Hepatocyte (in vitro differentiated cells): Measurements from ENCODE around the gene FAM241A. TPM values are rescaled to one million over a fixed set of nuclear protein-coding genes. Genes with fewer than 3 reads are reported as not detected.

Experiments
- DNase-seq: peaks from one replicate; pipeline ENCODE4 v3.0.0-alpha.2; 2016; ENCODE audit warnings: low spot score
- H2AFZ ChIP-seq: fragments of 200-600 bp; sonication (generic); 2 replicates; pipeline ENCODE4 v1.6.0; 2016; ENCODE audit warnings: antibody characterized with exemption, mild to moderate bottlenecking
- H3K27ac ChIP-seq: fragments of 200-600 bp; sonication (generic); 2 replicates; pipeline ENCODE4 v1.5.1; 2016; ENCODE audit warnings: mild to moderate bottlenecking
- H3K27me3 ChIP-seq: fragments of 200-600 bp; sonication (generic); 2 replicates; pipeline ENCODE4 v1.6.1; 2016
- H3K36me3 ChIP-seq: fragments of 200-600 bp; sonication (generic); replicated peaks from 2 replicates; pipeline ENCODE4 v1.5.1; 2016; ENCODE audit warnings: low read depth; ENCODE audit not compliant: insufficient read depth
- H3K4me1 ChIP-seq: fragments of 200-600 bp; sonication (generic); 2 replicates; pipeline ENCODE4 v1.5.1; 2016; ENCODE audit warnings: mild to moderate bottlenecking, moderate library complexity; ENCODE audit not compliant: insufficient read depth
- H3K4me2 ChIP-seq: fragments of 200-600 bp; sonication (generic); 2 replicates; pipeline ENCODE4 v1.6.0; 2016
- H3K4me3 ChIP-seq: fragments of 200-600 bp; sonication (generic); 2 replicates; pipeline ENCODE4 v1.5.1; 2016; ENCODE audit warnings: mild to moderate bottlenecking
- H3K79me2 ChIP-seq: fragments of 200-600 bp; sonication (generic); 2 replicates; pipeline ENCODE4 v1.6.0; 2017; ENCODE audit warnings: mild to moderate bottlenecking
- H3K9me2 ChIP-seq: fragments of 200-600 bp; sonication (generic); replicated peaks from 2 replicates; pipeline ENCODE4 v1.6.0; 2017; ENCODE audit warnings: mild to moderate bottlenecking; ENCODE audit not compliant: insufficient read depth
- H3K9me3 ChIP-seq: fragments of 200-600 bp; sonication (generic); 2 replicates; pipeline ENCODE4 v1.5.1; 2016; ENCODE audit warnings: low read depth, mild to moderate bottlenecking
- H4K20me1 ChIP-seq: fragments of 200-600 bp; sonication (generic); 2 replicates; pipeline ENCODE4 v1.6.0; 2016; ENCODE audit warnings: mild to moderate bottlenecking; ENCODE audit not compliant: insufficient read depth, poor library complexity, severe bottlenecking
- CTCF ChIP-seq: fragments of 200-600 bp; sonication (generic); IDR thresholded peaks from 2 replicates; pipeline ENCODE4 v1.5.1; 2016; ENCODE audit warnings: antibody characterized with exemption, mild to moderate bottlenecking; ENCODE audit not compliant: poor library complexity
- EZH2 ChIP-seq: fragments of 200-600 bp; sonication (generic); IDR thresholded peaks from 2 replicates; pipeline ENCODE4 v1.6.1; 2016; ENCODE audit warnings: antibody characterized with exemption, mild to moderate bottlenecking, borderline replicate concordance
- EZH2phosphoT487 ChIP-seq: fragments of 200-600 bp; sonication (generic); IDR thresholded peaks from one replicate; pipeline ENCODE4 v1.6.1; 2018; ENCODE audit warnings: antibody characterized with exemption, mild to moderate bottlenecking, low read depth, moderate library complexity; ENCODE audit not compliant: unreplicated experiment, severe bottlenecking
- WGBS: methylation state at CpG from one replicate; pipeline ENCODE4 v1.1.6; 2016; ENCODE audit warnings: low lambda C conversion rate; ENCODE audit errors: missing lambda C conversion rate; 5-methylcytosine and 5-hydroxymethylcytosine counted together
- polyA plus RNA-seq: library from polyadenylated mRNA; unstranded; fragments of >200 nt; fragmentation: Nextera tagmentation; extraction: Ambion mirVana; gene quantifications from 2 replicates; pipeline ENCODE4 v1.2.1, GENCODE V29; 2016
- total RNA-seq: library from RNA; depleted of rRNA; stranded (reverse); fragments of >200 nt; gene quantifications from 2 replicates; pipeline ENCODE4 v1.2.3, GENCODE V29; 2014

Gene FAM241A
- total and polyA plus RNA-seq, 2 experiments from 2014 or later = 2.3 to 3.2 TPM

GRCh38 chr4:112210777-112211176 lies 65.5 kb downstream of the FAM241A start:
- 88% methylated on average over 1 of the region's 1 CpG for WGBS
- H3K27ac ChIP-seq = no peak overlapping the region

GRCh38 chr4:112213091-112213490 lies 67.8 kb downstream of the FAM241A start:
- H3K9me2 ChIP-seq = no peaks in the 10 kb centered on the region
- TF ChIP-seq EZH2 (no peak), CTCF (no peak), EZH2phosphoT487 (no peak)
- H4K20me1 ChIP-seq = no peaks in the 10 kb centered on the region
- no peaks in the 10 kb centered on the region for H3K4me1 ChIP-seq
- no peaks in the 10 kb centered on the region for H3K9me3 ChIP-seq
- H2AFZ ChIP-seq = no peak overlapping the region
- WGBS = 94% methylated on average over 2 of the region's 2 CpGs
- DNase-seq = peak; percentile 19
- no peak overlapping the region for H3K27ac ChIP-seq
- no peaks in the 10 kb centered on the region for H3K79me2 ChIP-seq
- no peaks in the 10 kb centered on the region for H3K36me3 ChIP-seq
- no peak overlapping the region for H3K4me3 ChIP-seq
- H3K27me3 ChIP-seq = no peaks in the 10 kb centered on the region
- H3K4me2 ChIP-seq = no peak overlapping the region

More at GRCh38 chr4:112210777-112211176, 65.5 kb downstream of the FAM241A start:
- Histone ChIP-seq H3K4me3 (no peak overlapping the region), H3K36me3 (no peaks in the 10 kb centered on the region), H4K20me1 (no peaks in the 10 kb centered on the region), H2AFZ (no peak overlapping the region), H3K9me3 (no peaks in the 10 kb centered on the region), H3K27me3 (no peaks in the 10 kb centered on the region), H3K4me1 (no peaks in the 10 kb centered on the region), H3K79me2 (no peaks in the 10 kb centered on the region), H3K9me2 (no peaks in the 10 kb centered on the region), H3K4me2 (no peak overlapping the region)
- no peak for TF ChIP-seq EZH2
- DNase-seq = no peak

- H3K79me2 ChIP-seq = no peaks in the 10 kb centered on the region
- H3K27me3 ChIP-seq = no peaks in the 10 kb centered on the region
- H3K36me3 ChIP-seq = no peaks in the 10 kb centered on the region
- H2AFZ ChIP-seq = no peak overlapping the region
- no peak overlapping the region for H3K27ac ChIP-seq
- TF ChIP-seq CTCF = no peak
- TF ChIP-seq EZH2 = no peak
- TF ChIP-seq EZH2phosphoT487 = no peak
- no peaks in the 10 kb centered on the region for H3K4me1 ChIP-seq
- WGBS = 85% methylated on average over 3 of the region's 3 CpGs
- H3K9me2 ChIP-seq = no peaks in the 10 kb centered on the region
- no peak overlapping the region for H3K4me3 ChIP-seq
- H4K20me1 ChIP-seq = no peaks in the 10 kb centered on the region
- no peak for DNase-seq
- no peaks in the 10 kb centered on the region for H3K9me3 ChIP-seq
- no peak overlapping the region for H3K4me2 ChIP-seq
Observed at GRCh38 chr4:112213856-112214255, 68.6 kb downstream of the FAM241A start.

- no peaks in the 10 kb centered on the region for H3K9me2 ChIP-seq
- H3K4me2 ChIP-seq = no peak overlapping the region
- H3K27me3 ChIP-seq = no peaks in the 10 kb centered on the region
- no peak overlapping the region for H3K4me3 ChIP-seq
- H4K20me1 ChIP-seq = no peaks in the 10 kb centered on the region
- no peaks in the 10 kb centered on the region for H3K4me1 ChIP-seq
- H3K79me2 ChIP-seq = no peaks in the 10 kb centered on the region
- H3K27ac ChIP-seq = no peak overlapping the region
- no peaks in the 10 kb centered on the region for H3K9me3 ChIP-seq
- H2AFZ ChIP-seq = no peak overlapping the region
- DNase-seq = peak; percentile 34
- TF ChIP-seq EZH2phosphoT487 = no peak
- peak; percentile 58 for TF ChIP-seq CTCF
- TF ChIP-seq EZH2 = no peak
- H3K36me3 ChIP-seq = no peaks in the 10 kb centered on the region
Observed at GRCh38 chr4:112214390-112215264, 69.4 kb downstream of the FAM241A start.
